Calu3 (cell line): ENCODE measurements around the gene MINDY4. TPM values are rescaled to one million over a fixed set of nuclear protein-coding genes. Genes with fewer than 3 reads are reported as not detected.

Experiments
- BruUV-seq: library from RNA; stranded (reverse); fragments of 400-500 nt; replicated peaks from 2 replicates; lab custom pipeline; 2021; lab: Mats Ljungman, UMichigan
- CTCF ChIA-PET: fragments of 300-600 bp; sonication (Branson Sonifier 250); formaldehyde crosslinking; loops from one replicate; lab custom pipeline; 2022; ENCODE audit warnings: antibody characterized with exemption; lab: Charles Lee
- DNase-seq: peaks from one replicate; pipeline ENCODE4 v3.0.0; 2022
- H3K27ac Mint-ChIP-seq: one replicate; pipeline ENCODE4 v1.8.0; 2022; ENCODE audit warnings: mixed read lengths; ENCODE audit not compliant: unreplicated experiment
- H3K27me3 Mint-ChIP-seq: one replicate; pipeline ENCODE4 v1.8.0; 2022; ENCODE audit warnings: mixed read lengths; ENCODE audit not compliant: unreplicated experiment
- H3K36me3 Mint-ChIP-seq: one replicate; pipeline ENCODE4 v1.8.0; 2022; ENCODE audit warnings: mild to moderate bottlenecking, moderate library complexity, mixed read lengths; ENCODE audit not compliant: insufficient read depth, unreplicated experiment
- H3K4me1 Mint-ChIP-seq: one replicate; pipeline ENCODE4 v1.8.0; 2022; ENCODE audit warnings: mild to moderate bottlenecking, low read depth, mixed read lengths; ENCODE audit not compliant: unreplicated experiment
- H3K4me3 Mint-ChIP-seq: one replicate; pipeline ENCODE4 v1.8.0; 2022; ENCODE audit warnings: mild to moderate bottlenecking, low read depth, moderate library complexity, mixed read lengths; ENCODE audit not compliant: unreplicated experiment
- H3K9me3 Mint-ChIP-seq: one replicate; pipeline ENCODE4 v1.8.0; 2022; ENCODE audit warnings: low read depth, mixed read lengths; ENCODE audit not compliant: unreplicated experiment
- CTCF ChIP-seq: fragments of 200-600 bp; IDR thresholded peaks from one replicate; pipeline ENCODE4 v1.8.0; 2022; ENCODE audit warnings: antibody characterized with exemption; ENCODE audit not compliant: unreplicated experiment
- intact Hi-C: fragments of 100-400 bp; cut with micrococcal nuclease; formaldehyde crosslinking; loops from one replicate; pipeline ENCODE4 v1.10.0; 2022; ENCODE audit not compliant: unreplicated experiment
- total RNA-seq: library from RNA; stranded (reverse); gene quantifications from 2 replicates; pipeline ENCODE4 v1.2.3, GENCODE V29; 2022

The MINDY4 gene
- total RNA-seq, 1 experiment from 2014 or later = 12.4 TPM

- no peaks in the 10 kb centered on the region for H3K9me3 Mint-ChIP-seq
- H3K27me3 Mint-ChIP-seq = no peaks in the 10 kb centered on the region
- BruUV-seq = no TSS peak
- peaks cover 4% of the 10 kb centered on the region for H3K36me3 Mint-ChIP-seq
- peaks cover 39% of the 10 kb centered on the region for H3K4me1 Mint-ChIP-seq
- TF ChIP-seq CTCF = no peak
- intact Hi-C loops = no loop called here
- no peak overlapping the region for H3K4me3 Mint-ChIP-seq
- peak; percentile 88 for DNase-seq
- CTCF ChIA-PET = interaction anchor here (1.2 kb wide), 1 partner anchor 24 kb away, joined by 3 read pairs; no protein-coding TSS in a partner anchor
- H3K27ac Mint-ChIP-seq = peak overlapping the region; percentile 58
These were observed 143.4 kb downstream of the MINDY4 start for GRCh38 chr7:30914596-30914995.

GRCh38 chr7:30915005-30915601 is 143.9 kb downstream of the MINDY4 start:
- no peak for TF ChIP-seq CTCF
- intact Hi-C loops = no loop called here
- Mint-ChIP-seq H3K9me3 (no peaks in the 10 kb centered on the region), H3K4me3 (no peak overlapping the region), H3K4me1 (peaks cover 44% of the 10 kb centered on the region), H3K27ac (peak overlapping the region; percentile 58), H3K27me3 (no peaks in the 10 kb centered on the region), H3K36me3 (peaks cover 4% of the 10 kb centered on the region)
- CTCF ChIA-PET = interaction anchor here (1.2 kb wide), 2 partner anchors 16 to 24 kb away, joined by 3 to 4 read pairs; no protein-coding TSS in a partner anchor
- DNase-seq = no peak
- no TSS peak for BruUV-seq

GRCh38 chr7:30915751-30916150 is 144.5 kb downstream of the MINDY4 start:
- H3K27ac Mint-ChIP-seq = no peak overlapping the region
- no peaks in the 10 kb centered on the region for H3K27me3 Mint-ChIP-seq
- no peaks in the 10 kb centered on the region for H3K9me3 Mint-ChIP-seq
- TF ChIP-seq CTCF = no peak
- no peak overlapping the region for H3K4me3 Mint-ChIP-seq
- CTCF ChIA-PET = interaction anchor here (1.2 kb wide), 2 partner anchors 16 to 23 kb away, joined by 3 to 4 read pairs; no protein-coding TSS in a partner anchor
- no TSS peak for BruUV-seq
- peaks cover 4% of the 10 kb centered on the region for H3K36me3 Mint-ChIP-seq
- peaks cover 50% of the 10 kb centered on the region for H3K4me1 Mint-ChIP-seq
- DNase-seq = no peak
- intact Hi-C loops = no loop called here

GRCh38 chr7:30916255-30916654 is 145.0 kb downstream of the MINDY4 start:
- Mint-ChIP-seq H3K4me1 (peaks cover 55% of the 10 kb centered on the region), H3K9me3 (no peaks in the 10 kb centered on the region), H3K27me3 (no peaks in the 10 kb centered on the region), H3K27ac (no peak overlapping the region), H3K36me3 (peaks cover 4% of the 10 kb centered on the region), H3K4me3 (no peak overlapping the region)
- CTCF ChIA-PET = interaction anchor here (1.2 kb wide), 1 partner anchor 15 kb away, joined by 4 read pairs; no protein-coding TSS in a partner anchor
- BruUV-seq = no TSS peak
- no peak for DNase-seq
- intact Hi-C loops = no loop called here
- no peak for TF ChIP-seq CTCF
